ENCODE results near the gene NYAP2. TPM values are rescaled to one million over a fixed set of nuclear protein-coding genes. Genes with fewer than 3 reads are reported as not detected.

The NYAP2 gene
- total RNA-seq, 1 experiment from 2014 or later: not detected

DNA sequence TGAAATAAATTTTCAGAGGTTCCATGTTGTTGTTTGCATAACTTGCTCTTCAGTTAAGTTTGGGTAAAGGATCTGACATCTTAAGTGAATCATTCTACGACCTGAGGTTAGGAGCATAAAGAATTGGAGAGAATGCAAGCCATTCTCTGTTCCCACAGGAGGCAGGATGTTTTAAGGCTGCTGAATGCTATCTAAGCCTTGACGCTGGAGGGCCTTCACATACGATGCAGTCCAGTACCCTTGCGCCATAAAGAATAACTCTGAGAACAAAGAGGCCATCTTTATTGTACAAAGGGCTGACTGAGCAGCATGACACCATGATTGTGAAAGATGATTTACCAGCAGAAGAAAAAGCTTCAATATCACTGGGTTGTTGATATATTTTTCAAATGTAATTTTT lies 198.4 kb downstream of the NYAP2 start:
- in situ Hi-C loops (cut with HindIII; ENCODE audit: low sequenced_read_pairs): no loop called here
- DNase-seq (ENCODE audit: low spot score): no peak

- no peak for DNase-seq (ENCODE audit: low spot score)
- in situ Hi-C loops (cut with HindIII; ENCODE audit: low sequenced_read_pairs): no loop called here
Observed at GRCh38 chr2:225598426-225598825, 198.9 kb downstream of the NYAP2 start.

DNA sequence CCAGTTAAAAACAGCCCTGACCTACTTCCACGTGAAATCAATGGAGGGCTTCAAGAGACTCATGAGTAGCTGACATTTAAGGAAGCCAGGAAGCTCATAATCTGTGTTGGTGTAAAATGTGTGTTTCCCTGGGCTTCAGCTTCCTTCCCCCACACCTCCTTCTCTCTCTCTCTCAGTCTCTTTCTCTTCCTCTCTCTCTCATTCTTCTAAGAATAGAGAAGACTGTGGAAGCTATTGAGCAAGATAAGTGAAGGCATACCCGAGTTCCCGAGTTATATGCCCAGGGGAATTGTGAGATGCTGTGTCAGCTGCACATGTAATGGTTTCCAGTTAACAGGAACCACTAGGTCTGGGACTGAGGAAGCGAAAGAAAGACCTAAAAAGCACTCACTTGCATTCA lies 199.4 kb downstream of the NYAP2 start:
- in situ Hi-C loops (cut with HindIII; ENCODE audit: low sequenced_read_pairs): no loop called here
- DNase-seq (ENCODE audit: low spot score): peak; percentile 16

DNA sequence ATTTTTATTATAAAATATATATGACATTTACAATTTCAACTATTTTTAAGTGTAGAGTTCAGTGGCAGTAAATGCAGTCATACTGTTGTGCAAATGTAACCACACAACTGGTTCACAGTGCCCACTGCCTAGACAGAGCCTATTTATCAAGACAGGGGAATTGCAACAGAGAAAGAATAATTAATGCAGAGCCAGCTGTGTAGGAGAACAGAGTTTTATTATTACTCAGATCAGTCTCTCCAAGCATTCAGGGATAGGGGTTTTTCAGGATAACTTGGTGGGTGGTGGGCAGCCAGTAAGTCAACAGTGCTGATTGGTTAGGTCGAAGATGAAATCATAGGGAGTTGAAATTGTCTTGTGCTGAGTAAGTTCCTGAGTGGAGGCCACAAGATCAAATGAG lies 200.3 kb downstream of the NYAP2 start:
- in situ Hi-C loops (cut with HindIII; ENCODE audit: low sequenced_read_pairs): no loop called here
- DNase-seq (ENCODE audit: low spot score): no peak

DNA sequence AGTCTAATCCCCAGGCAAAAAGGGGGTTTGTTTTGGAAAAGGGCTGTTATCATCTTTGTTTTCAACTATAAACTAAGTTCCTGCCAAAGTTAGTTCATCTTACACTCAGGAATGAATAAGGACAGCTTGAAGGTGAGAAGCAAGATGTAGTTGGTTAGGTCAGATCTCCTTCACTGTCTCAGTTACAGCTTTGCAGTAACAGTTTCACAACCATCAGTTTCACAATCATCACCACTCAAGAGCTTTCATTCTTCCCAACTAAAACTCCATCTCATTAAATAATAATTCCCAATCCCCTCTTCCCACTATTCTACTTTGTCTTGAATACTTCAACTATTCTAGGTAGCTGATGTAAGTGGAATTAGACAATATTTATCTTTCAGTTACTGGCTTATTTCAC lies 200.9 kb downstream of the NYAP2 start:
- DNase-seq (ENCODE audit: low spot score): no peak
- in situ Hi-C loops (cut with HindIII; ENCODE audit: low sequenced_read_pairs): no loop called here

DNA sequence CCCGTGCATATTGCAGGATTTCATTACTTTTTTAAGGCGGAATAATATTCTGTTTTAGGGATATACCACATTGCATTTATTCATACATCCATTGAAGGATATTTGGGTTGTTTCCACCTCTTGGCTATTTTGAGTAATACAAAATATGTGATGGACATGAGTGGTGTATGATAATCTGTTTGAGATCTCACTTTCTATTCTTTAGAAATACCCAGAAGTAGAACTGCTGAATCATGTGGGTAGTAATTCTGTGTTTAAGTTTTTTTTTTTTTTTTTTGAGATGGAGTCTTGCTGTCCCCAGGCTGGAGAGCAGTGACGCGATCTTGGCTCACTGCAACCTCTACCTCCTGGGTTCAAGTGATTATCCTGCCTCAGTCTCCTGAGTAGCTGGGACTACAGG lies 201.4 kb downstream of the NYAP2 start:
- in situ Hi-C loops (cut with HindIII; ENCODE audit: low sequenced_read_pairs): no loop called here
- DNase-seq (ENCODE audit: low spot score): no peak

DNA sequence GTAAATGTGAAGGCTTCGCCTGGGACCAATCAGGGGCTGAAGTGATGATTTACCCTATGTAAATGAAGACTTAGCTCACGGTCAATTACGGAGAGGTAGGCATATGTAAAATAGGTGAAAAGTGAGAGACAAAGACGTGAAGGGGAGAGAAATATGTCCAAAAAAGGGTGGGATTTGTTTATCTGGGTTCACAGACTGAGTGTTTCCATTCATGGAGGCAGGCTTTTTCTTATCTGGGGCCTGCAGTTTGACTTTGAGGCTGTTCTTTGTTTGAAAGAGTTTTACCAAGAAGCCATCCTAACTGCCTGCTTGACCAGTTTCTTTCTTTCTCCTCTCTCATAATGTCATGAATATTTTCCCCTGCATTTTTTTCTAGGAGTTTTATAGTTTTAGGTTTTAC lies 202.7 kb downstream of the NYAP2 start:
- in situ Hi-C loops (cut with HindIII; ENCODE audit: low sequenced_read_pairs): no loop called here
- DNase-seq (ENCODE audit: low spot score): no peak

DNA sequence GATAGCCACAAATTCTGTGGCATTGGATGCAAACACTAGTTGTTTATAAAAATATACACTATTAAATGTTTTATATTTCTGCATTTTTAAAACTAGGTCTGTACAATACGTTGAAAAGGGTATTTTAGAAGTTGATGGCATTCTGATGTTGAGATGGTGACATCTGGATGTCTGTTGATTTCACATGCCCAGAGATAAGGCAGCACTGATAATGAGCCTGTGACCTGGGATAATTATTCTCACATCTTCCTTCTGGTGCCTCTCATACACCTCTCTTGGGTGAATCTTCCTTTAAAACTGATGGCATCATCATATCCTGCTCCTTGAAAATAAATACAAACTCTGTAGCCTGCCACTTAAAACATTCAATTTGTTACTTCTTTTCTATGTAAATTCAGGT lies 208.6 kb downstream of the NYAP2 start:
- DNase-seq (ENCODE audit: low spot score): no peak
- in situ Hi-C loops (cut with HindIII; ENCODE audit: low sequenced_read_pairs): no loop called here

DNA sequence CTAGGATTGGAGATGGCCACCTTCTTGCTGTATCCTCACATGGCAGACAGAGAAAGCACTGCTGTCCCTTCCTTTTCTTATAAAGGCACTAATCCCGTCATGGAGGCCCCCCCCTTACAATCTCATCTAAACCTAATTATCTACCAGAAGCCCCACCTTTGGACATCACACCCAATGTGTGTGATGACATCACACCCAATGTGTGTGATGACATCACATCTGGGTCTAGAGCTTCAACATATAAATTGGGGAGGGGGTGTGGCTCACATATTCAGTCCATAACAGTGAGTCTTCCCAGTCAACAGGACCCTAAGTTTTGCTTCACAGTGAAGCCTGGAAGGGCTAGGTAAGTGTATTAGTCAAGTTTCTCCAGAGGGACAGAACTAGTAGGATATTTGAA lies 213.1 kb downstream of the NYAP2 start:
- no peak for DNase-seq (ENCODE audit: low spot score)
- in situ Hi-C loops (cut with HindIII; ENCODE audit: low sequenced_read_pairs): no loop called here

DNA sequence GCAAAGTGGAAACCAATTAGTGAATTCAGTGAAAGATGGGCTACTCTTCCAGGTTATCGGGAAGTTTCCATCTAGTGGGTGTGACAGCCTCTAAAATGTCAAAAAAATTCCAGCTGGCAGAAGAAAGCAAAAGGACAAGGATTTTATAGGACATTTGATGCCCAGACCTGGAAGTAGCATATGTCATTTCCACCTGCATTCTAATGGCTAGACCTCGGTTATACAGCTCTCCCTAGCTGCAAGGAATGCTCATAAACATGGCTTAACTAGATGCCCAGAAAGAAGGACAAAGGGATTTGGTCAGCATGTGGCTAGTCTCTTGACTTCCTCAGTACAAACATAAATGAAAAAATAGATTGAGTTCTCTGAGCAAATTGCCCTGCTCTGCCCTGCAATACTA lies 215.4 kb downstream of the NYAP2 start:
- peak; percentile 5 for DNase-seq (ENCODE audit: low spot score)
- in situ Hi-C loops (cut with HindIII; ENCODE audit: low sequenced_read_pairs): no loop called here

- DNase-seq (ENCODE audit: low spot score): no peak
- in situ Hi-C loops (cut with HindIII; ENCODE audit: low sequenced_read_pairs): no loop called here
Observed at GRCh38 chr2:225615514-225615913, 216.0 kb downstream of the NYAP2 start.

DNA sequence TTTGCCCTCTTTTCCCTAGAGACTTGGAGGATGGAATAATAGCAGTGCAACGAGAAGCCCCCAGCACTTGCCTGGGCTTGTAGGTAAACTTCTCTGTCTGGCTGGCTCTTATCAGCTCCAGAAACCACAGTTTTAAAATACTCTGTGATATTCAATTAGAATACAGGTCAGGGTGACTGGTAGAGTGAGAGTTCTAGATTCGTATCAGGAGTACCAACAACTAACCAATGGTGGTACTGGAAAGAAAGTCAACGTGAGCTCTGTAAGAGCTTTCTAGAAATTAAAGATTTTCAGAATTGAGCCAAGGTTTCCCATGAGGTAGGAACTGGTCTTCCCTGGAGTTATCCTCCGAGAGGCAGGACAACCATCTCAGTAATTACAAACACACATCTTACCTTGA lies 216.9 kb downstream of the NYAP2 start:
- in situ Hi-C loops (cut with HindIII; ENCODE audit: low sequenced_read_pairs): no loop called here
- DNase-seq (ENCODE audit: low spot score): no peak

- no peak for DNase-seq (ENCODE audit: low spot score)
- in situ Hi-C loops (cut with HindIII; ENCODE audit: low sequenced_read_pairs): no loop called here
Observed at GRCh38 chr2:225616848-225617247, 217.3 kb downstream of the NYAP2 start.

- DNase-seq (ENCODE audit: low spot score): no peak
- in situ Hi-C loops (cut with HindIII; ENCODE audit: low sequenced_read_pairs): no loop called here
Observed at GRCh38 chr2:225620227-225620626, 220.7 kb downstream of the NYAP2 start.

DNA sequence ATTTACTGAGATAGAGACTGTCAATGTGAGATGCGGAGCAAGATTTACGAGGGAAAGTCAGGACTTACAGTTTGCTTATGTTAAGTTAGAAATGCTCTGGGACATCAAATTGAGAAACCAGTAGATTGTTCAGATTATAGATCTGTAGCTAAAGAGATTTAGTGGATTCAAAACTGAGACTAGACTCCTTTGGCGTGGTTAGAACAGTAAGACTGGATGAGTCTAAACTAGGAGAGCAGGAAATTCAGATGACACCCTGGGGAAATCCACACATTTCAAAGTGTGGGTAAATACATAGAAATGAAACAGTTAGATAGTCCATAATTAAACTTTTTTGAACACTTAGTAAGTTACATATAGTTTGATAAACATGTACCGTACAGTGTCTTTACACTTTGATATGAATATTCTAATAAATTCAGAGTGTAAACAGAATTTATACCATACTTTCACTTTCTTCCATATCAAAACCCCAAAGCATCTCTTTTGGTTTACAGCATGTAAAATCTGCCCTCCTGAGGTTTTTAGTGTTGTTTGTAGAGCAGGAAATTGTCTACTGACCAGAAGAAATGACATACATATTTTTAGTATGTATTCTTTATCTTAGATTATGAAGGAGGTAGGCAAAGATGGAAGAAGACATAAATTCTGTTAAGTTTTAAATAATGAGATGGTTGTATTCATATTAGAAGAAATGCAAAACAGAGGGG lies 231.5 kb downstream of the NYAP2 start:
- in situ Hi-C loops (cut with HindIII; ENCODE audit: low sequenced_read_pairs): no loop called here
- no peak for DNase-seq (ENCODE audit: low spot score)

- in situ Hi-C loops (cut with HindIII; ENCODE audit: low sequenced_read_pairs): no loop called here
- DNase-seq (ENCODE audit: low spot score): no peak
Observed at GRCh38 chr2:225632351-225632750, 232.8 kb downstream of the NYAP2 start.

DNA sequence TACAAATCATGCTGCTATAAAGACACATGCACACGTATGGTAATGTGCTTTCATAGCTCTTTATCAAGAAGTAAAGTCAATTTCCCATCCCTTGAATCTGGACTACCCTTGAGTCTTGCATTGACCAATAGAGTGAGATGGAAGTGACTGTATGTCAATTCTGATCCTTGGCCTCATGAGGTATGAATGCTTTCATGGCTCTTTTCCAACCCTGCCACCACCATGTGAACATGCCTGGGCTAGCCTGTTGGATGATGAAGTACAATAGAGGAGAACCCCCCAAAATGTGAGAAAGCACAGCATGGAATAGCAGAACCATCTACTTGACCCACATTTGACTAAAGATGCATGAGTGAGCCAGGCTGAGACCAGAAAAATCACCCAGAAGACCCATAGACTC lies 237.0 kb downstream of the NYAP2 start:
- no peak for DNase-seq (ENCODE audit: low spot score)
- in situ Hi-C loops (cut with HindIII; ENCODE audit: low sequenced_read_pairs): no loop called here

- no peak for DNase-seq (ENCODE audit: low spot score)
- in situ Hi-C loops (cut with HindIII; ENCODE audit: low sequenced_read_pairs): no loop called here
Observed at GRCh38 chr2:225637259-225637658, 237.7 kb downstream of the NYAP2 start.

DNA sequence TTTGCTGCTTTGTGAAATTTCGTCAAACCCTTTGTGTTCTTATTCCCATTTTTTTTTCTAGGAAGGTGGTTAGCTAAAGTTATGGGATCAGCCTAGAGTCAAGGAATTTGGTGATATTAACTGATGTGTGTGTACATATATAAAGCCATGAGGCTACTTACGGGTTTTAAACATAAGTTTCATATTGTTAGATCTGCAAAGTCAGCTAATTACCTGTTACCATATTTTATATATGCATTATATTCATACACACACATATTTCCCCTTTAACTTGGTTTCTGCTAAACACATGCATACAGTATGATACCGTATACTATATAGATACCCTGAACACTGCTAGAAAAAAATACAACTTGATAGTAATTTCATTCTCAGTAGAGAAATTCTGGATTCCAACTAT lies 241.0 kb downstream of the NYAP2 start:
- in situ Hi-C loops (cut with HindIII; ENCODE audit: low sequenced_read_pairs): no loop called here

DNA sequence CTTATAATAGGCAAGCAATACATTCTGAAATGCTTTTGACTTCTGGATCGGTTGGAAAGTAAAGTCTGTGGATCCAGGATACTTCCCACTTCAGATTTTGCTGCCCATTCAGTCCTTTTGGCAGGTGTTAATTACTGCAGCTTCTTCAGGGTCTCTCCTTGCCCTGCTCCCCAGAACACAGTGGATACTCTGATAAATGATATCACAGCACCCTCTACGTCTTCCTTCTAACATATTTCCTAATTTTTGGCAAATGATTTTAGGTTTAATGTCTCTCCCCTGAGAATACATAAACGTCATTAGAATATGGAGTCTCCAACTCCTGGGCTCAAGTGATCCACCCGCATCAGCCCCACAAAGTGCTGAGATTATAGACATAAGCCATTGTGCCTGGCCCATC lies 249.8 kb downstream of the NYAP2 start:
- in situ Hi-C loops (cut with HindIII; ENCODE audit: low sequenced_read_pairs): no loop called here

More for the DNA sequence above, 241.0 kb downstream of the NYAP2 start:
- no peak for DNase-seq (ENCODE audit: low spot score)

GRCh38 chr2:225650041-225650440 lies 250.5 kb downstream of the NYAP2 start:
- no peak for DNase-seq (ENCODE audit: low spot score)
- in situ Hi-C loops (cut with HindIII; ENCODE audit: low sequenced_read_pairs): no loop called here

More for the DNA sequence above, 249.8 kb downstream of the NYAP2 start:
- no peak for DNase-seq (ENCODE audit: low spot score)

Measured in G401 (cell line).